HG03060 (cell line): ENCODE data around the gene TBC1D2B.
"Not testable (repeated sequence)": the region's sequence is repeated elsewhere in the genome, so short reads cannot be mapped to it uniquely, and the experiment has no call there.

Experiments used
- ATAC-seq: cut with Tn5 transposase; IDR thresholded peaks from one replicate; pipeline ENCODE4 v1.9.1; 2021; ENCODE audit warnings: low read depth, moderate number of reproducible peaks; ENCODE audit not compliant: unreplicated experiment

The TBC1D2B gene

GRCh38 chr15:77993374-77993911 is 84.1 kb downstream of the TBC1D2B start:
- no peak for ATAC-seq

- no peak for ATAC-seq
Observed at GRCh38 chr15:77992356-77993222, 84.9 kb downstream of the TBC1D2B start.

GRCh38 chr15:77991658-77992201 is 85.8 kb downstream of the TBC1D2B start:
- not testable (repeated sequence) for ATAC-seq

- ATAC-seq, result no peak
Observed at GRCh38 chr15:77991029-77991406, 86.5 kb downstream of the TBC1D2B start.

GRCh38 chr15:77989296-77990143 is 88.0 kb downstream of the TBC1D2B start:
- no peak for ATAC-seq

GRCh38 chr15:77988347-77989295 is 88.9 kb downstream of the TBC1D2B start:
- no peak for ATAC-seq

- ATAC-seq, result not testable (repeated sequence)
Observed at GRCh38 chr15:77987765-77988136, 89.8 kb downstream of the TBC1D2B start.

- no peak for ATAC-seq
Observed at GRCh38 chr15:77986891-77987764, 90.4 kb downstream of the TBC1D2B start.

- no peak for ATAC-seq
Observed at GRCh38 chr15:77985931-77986480, 91.5 kb downstream of the TBC1D2B start.

- ATAC-seq, result no peak
Observed at GRCh38 chr15:77985031-77985930, 92.2 kb downstream of the TBC1D2B start.

GRCh38 chr15:77984446-77984861 is 93.1 kb downstream of the TBC1D2B start:
- no peak for ATAC-seq

- no peak for ATAC-seq
Observed at GRCh38 chr15:77983708-77984445, 93.6 kb downstream of the TBC1D2B start.

GRCh38 chr15:77983091-77983707 is 94.3 kb downstream of the TBC1D2B start:
- no peak for ATAC-seq

- ATAC-seq, result no peak
Observed at GRCh38 chr15:77982127-77982490, 95.4 kb downstream of the TBC1D2B start.

GRCh38 chr15:77981281-77982126 is 96.0 kb downstream of the TBC1D2B start:
- no peak for ATAC-seq

- ATAC-seq, result not testable (repeated sequence)
Observed at GRCh38 chr15:77980674-77981073, 96.8 kb downstream of the TBC1D2B start.
